GM19372 (cell line): ENCODE measurements around the gene LAPTM5.

Experiments used
- ATAC-seq: cut with Tn5 transposase; IDR thresholded peaks from one replicate; pipeline ENCODE4 v1.9.1; 2021; ENCODE audit warnings: mild to moderate bottlenecking, low read depth, moderate library complexity; ENCODE audit not compliant: unreplicated experiment

LAPTM5 gene

DNA sequence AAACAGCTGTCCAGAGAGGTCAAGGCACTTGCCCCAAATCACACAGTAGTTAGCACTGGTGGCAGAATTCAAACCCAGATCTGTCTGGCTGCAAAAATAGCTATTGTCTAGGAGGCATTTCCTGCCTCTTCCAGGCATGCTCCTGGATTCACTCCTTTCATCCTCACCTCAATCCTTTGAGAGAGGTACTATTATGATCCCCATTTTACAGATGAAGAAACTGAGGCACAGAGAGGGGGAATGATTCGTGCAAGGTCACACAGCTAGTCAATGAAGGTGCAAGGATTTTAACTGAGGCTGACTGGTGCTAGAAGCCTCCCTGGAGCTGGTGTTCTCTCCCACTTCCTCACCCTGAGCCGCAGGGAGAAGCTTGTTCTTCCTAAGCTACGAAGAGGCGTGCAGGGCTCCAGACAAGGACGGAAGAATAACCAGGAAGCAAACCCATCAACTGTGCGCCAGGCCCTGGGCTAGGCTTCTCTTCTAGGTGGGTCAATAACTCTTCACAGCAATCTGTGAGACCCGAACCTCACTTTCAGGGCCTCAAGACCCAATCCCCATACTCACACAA is 631 bp upstream of the LAPTM5 start:
- no peak for ATAC-seq

DNA sequence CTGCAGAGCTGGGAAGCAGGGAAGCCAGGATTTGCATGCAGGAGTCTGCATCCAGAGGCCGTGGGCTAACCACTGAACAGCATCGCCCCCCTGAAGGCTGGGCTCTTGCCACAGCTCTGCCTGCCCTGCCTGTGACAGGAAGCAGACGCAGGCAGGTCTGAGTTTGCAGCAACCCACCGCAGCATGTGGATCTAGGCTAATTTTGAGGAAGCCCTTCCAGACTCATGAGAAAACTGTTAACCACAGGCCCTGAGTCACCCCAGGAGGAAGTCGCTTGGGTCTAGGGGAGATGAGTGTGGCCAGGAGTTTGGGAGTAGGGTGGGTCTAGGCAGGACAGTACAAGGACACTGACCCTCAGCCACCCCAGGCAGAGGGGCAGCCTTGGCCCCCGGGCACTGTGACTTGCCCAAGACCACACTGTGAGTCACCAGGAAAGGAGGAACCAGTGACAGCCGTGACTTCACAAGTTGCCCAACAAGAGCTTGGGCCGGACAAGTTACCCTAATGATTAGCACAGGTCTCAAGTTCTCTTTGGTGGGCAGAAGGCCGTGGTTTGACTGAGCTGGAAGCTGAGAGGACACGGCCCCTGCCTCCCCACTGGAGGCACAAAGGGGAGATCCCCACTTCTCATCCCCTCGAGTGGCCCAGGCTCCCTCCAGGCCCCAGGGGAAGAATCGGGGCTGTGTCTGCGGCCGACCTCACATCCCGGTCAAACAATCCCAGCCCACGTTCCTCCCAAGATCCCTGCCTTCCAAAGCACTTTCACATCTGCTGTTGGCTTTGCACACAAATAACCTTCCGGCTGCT is 826 bp downstream of the LAPTM5 start:
- no peak for ATAC-seq

DNA sequence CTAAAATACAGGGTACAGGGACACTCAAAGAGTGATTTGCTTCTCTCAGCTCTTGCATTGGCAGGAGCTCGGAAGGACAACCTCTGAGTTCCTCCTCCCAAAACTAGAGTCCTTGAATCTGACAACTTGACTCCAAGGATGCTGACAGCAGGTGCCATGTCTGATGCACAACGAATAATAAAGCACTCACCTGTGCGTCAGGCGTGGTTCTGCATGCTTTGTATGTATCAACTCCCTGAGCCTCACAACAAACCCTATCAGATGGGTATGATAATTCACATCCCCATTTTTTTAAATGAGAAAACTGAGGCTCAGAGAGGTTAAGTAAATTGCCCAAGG is 1.4 kb downstream of the LAPTM5 start:
- ATAC-seq = no peak

DNA sequence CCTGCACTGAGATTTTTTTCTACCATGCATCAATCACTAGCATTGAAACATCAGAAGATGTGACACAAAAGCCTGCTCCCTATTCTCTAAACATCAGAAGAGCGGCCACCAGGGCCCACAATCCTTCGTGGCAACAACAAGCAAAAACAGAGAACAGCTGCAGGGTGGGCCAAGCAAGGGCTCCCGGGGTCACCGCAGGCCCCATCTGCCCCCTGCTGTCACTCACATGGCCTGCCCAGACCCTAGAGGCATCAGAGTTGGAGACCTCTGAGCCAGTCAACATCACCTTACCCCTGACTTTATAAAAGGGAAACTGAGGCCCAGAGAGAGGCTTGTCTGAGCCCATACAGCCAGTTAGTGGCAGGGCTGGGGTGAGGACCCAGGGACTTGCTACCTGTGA is 1.8 kb downstream of the LAPTM5 start:
- no peak for ATAC-seq

DNA sequence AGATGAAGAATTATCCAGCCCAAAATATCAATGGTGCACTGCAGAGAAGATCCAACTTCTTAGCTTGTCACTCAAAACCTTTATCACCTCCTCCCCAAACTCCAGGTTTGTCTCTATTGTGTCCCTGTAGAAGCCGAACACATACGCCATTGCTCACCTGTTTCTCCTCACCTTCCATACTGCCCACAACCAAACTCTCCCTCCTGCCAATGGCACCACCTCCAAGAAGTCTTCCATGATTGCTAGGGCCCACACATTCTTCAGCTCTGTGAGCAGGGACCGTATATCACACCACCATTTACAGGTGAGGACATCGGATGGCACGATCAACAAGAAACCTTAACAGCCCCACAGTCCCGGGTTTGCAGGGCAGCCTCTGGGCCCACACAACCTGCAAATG is 2.2 kb downstream of the LAPTM5 start:
- ATAC-seq = no peak

DNA sequence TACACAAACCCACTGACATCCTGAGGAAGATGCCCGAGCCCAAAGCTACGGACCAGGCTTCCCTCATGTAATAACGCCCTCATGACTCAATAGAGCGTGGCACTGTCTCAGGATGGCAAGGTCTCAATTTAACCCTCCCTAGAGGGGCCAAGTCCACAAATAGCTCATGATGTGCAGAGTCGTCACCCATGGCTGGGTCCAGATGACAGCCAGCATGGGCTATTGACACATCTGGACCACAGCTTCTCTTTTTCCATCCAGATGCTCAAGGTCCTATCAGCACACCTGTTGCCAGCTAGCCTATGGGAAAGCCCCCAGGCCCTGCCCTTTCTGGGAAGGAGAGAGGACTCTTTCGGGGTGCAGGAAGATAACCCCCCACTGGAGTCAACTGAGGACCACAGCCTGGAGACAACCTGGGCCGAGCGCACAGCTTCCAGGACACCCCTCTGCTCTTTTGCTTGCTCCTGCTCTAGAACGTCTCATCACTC is 2.8 kb downstream of the LAPTM5 start:
- peak; percentile 37 for ATAC-seq

DNA sequence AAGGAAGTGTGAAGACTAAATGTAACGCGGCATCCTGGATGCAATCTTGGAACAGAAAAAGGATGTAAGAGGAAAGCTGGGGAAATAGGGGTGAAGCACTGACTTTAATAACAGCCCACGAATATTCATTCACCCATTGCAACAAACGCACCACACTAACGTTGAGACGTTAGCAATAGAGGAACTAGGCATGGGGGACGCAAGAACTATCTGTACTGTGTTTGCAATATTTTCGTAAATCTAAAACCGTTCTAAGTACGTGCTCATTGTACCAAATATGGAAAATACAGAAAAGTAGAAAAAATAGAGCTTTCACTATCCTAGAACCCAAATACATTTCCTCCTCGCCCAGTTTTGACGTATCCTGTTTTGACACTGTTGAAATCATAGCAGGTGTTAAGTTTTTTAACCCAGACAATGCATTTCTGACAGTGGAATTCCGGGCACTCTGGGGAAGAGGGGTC is 3.9 kb downstream of the LAPTM5 start:
- no peak for ATAC-seq

DNA sequence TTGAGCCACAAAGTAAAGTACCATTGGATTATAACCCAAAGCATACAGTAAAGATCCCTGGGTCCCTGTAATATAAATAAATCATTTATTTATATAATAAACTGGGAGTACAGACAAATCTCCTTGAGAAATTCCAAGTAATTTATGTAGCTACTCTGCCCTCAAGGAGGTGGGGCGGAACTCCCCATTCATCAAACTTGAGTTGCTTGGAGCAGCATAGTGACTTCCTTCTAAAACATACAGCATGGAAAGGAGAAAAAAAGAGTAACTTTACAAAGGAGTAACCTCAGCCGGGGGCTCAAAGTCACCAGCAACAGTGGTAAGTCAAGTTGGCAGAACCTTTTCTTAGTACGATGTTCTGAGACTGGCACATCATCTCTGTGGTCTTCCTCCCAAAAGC is 4.5 kb downstream of the LAPTM5 start:
- ATAC-seq = no peak

DNA sequence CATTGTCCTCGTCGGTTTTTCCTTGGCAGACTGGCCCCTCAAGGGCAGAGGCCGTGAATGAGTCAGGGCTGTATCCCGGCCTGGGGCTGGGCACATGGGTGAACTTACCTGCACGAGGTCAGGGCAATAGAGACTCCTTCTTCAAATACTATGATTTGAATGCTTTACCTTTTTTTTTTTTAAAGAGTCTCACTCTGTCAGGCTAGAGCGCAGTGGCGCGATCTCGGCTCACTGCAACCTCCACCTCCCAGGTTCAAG is 5.0 kb downstream of the LAPTM5 start:
- no peak for ATAC-seq

DNA sequence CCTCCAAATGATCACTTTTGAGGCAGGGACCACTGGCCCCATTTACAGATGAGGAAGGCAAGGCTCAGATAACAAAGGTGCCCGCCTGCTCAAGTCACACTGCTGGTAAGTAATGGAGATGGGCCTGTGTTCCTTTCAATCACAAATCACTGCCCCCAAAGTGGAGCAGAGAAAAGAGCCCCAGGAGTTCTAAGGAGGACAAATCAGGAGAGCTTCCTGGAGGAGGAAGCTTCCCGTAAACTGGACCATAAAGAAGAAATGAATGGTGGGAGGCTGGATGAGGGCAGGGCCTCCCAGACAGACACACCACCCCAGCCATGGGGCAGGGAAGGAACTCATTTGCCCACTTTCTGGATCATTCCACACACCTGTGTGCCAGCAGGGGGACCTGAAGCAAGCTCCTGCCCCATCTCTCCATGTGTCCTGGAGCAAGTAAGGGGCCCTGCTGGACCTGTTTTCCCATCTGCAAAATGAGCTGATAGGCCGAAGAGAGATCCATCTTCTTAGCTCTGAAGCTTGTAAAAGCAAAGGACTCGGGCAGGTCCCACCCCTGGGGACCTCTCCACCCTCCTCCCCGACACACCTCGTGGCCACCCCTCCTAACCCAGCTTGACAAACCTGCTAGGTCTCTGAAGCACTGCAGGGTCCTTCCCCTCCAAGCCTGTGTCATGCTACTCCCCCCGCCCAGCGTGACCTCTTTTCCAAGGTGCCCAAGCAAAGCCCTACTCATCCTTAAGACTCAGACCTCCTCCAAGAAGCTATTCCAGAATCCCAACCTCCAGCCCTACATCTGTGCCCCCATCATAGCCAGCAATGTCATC is 5.5 kb downstream of the LAPTM5 start:
- no peak for ATAC-seq

DNA sequence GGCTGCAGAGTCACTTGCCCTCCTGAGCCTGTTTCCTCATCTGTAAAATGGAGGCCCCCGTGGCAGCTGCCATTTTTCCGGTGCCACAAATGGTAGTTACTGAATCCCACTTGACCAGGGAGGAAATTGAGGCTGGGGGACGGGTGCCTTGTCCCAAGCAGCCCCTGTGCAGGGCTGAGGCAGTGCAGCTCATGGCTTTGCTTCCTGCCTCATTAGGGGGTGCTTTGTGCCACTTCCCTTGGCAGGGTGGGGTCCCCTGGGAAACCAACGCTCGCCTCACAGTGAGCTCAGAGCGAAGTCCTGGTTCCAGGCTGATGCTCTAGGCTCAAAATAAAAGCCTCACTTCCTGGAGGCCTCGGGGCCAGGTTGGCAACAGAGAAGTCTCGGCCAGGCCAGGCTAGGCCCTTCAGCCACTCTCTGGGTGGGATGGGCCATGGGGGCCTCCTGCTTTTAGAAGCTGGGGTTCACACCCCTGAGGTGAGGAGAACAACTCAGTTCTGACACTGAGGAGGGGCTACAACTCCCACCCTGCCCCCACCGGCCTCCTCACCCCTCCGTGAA is 6.8 kb downstream of the LAPTM5 start:
- no peak for ATAC-seq

DNA sequence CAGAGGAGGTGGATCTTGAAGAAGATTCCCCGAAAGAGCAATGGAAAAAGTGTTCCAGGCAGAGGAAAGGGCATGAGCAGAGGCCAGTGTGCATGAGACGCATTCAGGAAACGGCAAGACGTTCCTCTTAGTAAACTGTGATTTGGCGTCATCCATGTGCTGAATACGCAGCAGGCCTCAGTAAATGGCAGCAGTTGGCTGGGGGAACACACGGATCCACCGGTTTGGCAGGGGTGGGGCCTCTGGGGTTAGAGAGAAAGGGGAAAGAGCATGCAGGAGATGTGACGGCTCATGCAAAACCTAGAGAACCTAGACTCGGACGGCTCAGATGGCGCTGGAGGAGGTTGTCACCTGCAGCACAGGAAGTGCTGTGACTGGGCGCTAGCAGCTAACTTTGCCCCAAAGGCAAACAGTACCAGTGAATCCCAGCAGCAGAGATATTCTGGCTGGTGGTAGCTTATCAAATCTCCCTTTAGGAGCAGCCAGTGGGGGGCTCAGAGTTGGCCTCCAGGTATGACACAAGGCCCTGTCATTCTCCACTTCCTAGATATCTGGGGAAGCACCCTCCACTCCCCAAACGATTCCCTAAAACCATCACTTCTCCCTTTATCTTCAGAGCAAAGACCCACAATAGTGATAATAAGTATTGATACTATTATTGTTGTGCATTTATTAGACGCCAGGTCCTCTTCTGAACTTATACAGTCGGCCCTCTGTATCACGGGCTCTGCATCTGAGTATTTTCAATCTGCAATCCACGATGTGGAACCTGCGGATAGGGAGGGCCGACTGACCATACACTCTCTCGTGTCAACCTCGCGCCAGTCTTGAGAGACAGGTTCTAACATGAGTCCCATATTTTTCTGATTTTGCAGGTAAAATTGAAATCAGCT is 7.6 kb downstream of the LAPTM5 start:
- no peak for ATAC-seq

DNA sequence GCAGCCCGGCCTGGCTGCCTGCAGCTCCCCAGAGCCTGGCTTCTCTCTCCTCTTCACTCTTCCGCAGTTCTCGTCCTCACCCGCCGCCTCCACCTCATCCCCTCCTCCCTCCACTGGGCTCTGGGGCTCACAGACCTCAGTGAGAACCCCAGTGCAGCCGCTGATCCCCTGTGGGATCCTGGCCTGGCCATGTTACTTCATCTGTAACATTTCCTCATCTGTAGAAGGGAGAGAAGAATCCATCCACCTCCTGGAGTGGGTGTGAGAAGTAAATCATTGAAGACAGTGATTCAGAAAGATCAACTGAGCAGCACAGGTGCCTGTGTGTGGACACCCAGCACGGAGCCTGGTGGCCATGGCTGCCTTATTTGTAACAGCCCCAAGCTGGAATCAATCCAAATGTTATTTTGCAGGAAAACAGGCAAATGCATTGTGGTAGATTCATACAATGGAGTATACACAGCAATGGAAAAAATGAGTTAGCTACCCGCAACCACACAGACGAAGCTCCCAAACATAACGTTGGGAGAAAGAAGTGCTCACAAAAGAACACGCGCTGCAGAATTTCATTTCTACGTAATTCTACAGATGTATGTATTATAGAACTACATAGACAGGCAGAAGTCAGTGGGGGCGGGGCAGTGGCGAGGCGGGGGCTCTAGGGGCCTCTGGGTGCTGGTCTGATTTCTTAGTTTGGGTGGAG is 8.7 kb downstream of the LAPTM5 start:
- no peak for ATAC-seq

DNA sequence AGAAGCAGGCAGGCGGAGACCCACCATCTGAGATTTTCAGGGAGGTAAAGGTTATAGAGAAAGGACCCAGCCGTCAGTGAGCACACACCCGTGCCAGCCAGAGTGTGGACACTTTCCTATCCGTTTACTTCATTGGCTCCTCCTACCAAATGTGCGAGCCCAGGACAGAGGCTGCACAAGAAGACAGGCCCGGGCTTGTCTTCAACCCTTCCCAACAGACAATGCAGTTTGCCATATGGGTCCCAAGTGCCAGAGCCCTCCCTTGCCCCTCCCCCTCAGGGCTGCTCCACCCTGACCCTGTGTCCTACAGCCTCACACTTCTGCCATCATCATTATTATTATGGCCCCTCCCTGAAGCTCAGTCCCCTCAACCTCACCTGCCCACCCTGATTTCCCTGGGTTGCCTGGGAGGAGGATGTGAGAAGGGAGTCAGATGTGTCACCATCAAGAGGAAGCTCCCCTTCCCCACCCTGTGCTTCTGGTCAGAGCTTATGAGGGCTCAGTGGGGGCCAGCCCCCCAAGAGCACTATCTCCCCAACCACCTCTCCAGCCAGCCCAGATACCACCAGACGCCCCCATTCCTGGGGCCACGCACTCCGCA is 9.4 kb downstream of the LAPTM5 start:
- ATAC-seq = no peak

DNA sequence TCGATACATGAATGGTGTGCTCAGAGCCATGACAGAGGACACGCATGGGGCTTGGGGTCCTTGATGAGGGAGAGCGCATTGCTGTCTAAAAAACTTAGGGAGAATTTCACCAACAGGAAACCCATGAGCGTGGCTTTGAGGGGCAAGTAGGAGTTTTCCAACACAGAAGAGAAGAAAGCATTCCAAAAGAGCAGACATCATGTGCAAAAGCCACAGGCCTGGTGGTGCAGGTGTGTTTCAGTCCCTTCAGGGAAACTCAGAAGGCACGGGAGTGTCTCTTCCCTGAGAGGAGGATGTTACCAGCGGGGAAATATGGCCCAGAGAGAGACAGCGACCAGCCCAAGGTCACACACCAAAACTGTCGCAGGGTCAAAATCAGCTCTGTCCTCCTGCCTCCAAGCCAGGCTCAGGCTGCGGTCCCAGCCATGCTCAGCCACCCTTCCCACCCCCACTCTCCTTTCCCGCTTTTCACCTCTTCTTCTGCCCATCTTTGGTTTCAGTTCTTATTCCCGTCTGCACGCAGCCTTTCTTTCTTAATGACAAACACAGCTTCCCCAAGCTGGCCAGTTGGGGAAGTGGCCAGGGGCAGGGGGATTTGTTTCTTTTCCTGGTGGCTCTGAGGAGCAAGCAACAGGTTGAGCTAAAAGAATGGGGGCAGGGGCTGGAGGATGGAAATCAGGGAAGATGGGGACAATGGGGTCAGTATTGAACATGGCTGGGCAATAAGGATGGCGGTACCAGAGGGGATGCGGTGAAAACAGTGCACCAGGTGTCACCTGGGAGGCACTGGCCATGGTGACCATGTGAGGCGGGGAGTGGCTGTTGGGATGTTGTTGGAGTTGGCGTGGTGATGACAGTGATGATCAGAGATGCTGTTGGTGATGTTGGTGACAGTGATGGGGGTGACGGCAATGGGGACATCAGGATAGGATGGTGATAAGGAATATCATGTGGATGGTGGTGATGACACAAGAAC is 10.3 kb downstream of the LAPTM5 start:
- ATAC-seq = no peak

DNA sequence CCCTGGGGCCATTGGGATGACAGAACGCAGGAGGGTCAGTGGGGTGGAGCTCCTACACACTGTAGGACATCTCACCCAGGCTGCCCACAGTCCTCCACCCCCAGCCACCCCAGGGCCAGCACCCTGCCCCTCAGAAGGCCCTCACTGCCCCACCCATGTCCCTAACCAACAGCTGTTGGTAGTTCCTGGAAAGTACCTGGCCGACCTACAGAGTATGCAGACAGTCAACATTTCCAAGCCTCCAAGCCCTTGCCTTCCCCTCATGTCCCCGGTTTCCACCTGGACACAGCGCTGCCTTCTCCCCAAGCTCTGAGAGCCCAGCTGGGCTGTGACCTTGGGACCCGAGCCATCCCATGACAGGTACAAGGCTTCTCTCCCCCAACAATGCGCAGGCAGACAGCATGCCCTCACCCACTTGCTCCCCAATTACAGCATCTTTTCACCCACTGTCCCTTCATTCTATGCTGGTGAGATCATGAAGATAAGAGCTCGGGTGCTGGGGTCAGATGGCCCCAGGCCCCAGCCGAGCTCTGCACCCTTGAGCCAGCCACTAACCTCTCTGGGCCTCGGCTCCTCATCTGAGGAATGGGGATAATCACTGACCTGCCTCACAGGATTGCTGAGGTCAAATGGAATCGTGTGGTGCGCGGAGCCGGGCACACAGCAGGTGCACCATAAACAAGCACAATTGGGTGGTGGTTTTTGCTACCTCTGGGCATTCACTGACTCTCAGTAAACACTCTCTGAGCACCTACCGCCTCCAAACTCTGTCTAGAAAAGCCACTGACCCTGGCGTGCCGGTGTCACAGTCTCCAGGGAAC is 11.2 kb downstream of the LAPTM5 start:
- ATAC-seq = no peak

DNA sequence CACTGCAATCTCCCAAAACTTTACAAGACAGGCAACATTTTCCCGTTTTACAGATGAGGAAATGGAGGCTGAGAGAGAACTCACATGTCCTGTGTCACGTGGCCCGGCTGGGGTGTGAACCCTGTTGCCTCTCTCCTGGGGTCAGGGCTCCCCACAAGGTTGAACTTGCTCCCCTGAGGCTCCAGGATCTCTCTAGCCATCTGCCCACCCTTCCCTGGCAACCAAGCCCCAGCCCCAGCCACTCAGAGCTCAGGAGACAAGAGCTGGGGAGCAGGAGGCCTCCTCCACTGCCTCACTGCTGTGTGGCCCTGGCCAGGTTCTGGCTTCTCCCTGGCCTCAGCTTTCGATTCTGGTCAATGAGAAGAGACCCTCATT is 11.8 kb downstream of the LAPTM5 start:
- ATAC-seq = no peak
